ENCODE results near the gene INPP4B. TPM values are rescaled to one million over a fixed set of nuclear protein-coding genes. Genes with fewer than 3 reads are reported as not detected.

The INPP4B gene
- total and polyA plus RNA-seq, 7 donors, result 1.5 to 16.8 (median 9.5) TPM

DNA sequence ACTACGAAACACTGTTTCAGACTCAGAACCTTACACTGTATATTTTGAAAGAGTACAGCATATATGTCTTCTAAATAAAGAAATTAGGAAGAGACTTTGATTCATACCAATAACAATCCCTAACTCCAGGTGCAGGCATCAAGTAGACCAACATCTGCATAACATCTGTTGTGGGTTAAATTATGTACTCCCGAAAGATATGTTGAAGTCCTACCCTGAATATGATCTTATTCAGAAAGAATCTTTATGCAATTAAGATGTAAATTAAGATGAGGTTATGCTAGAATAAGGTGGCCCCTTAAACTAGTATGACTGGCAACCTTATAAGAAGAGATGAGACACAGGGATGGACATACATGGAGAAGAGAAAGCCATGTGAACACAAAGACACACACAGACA is 117.9 kb downstream of the INPP4B start:
- ATAC-seq (no peak), DNase-seq (no peak)
- WGBS, 3 donors, result 70 to 71% (median 70%) methylated on average over 2 of the region's 2 CpGs
- intact Hi-C loops (cut with DNase I), result no loop called here
- H3K4me3 ChIP-seq, result no peak overlapping the region
- H3K4me1 ChIP-seq, result no peaks in the 10 kb centered on the region
- no peaks in the 10 kb centered on the region for H3K27me3 ChIP-seq (ENCODE audit: insufficient read depth in 3 of 3, low read length in 2 of 3)
- no peak for TF ChIP-seq CTCF (IDR thresholded peaks at IDR 0.05)
- no peak overlapping the region for H3K27ac ChIP-seq
- no peaks in the 10 kb centered on the region for H3K36me3 ChIP-seq (ENCODE audit: insufficient read depth in 1 of 2, low read depth in 1 of 2)
- H3K9me3 ChIP-seq, result no peaks in the 10 kb centered on the region

GRCh38 chr4:142727149-142727548 is 119.0 kb downstream of the INPP4B start:
- H3K4me1 ChIP-seq, result no peaks in the 10 kb centered on the region
- TF ChIP-seq CTCF (IDR thresholded peaks at IDR 0.05), result no peak
- intact Hi-C loops (cut with DNase I), result no loop called here
- ATAC-seq (no peak), DNase-seq (no peak)
- H3K36me3 ChIP-seq (ENCODE audit: insufficient read depth in 1 of 2, low read depth in 1 of 2), result no peaks in the 10 kb centered on the region
- no peaks in the 10 kb centered on the region for H3K27me3 ChIP-seq (ENCODE audit: insufficient read depth in 3 of 3, low read length in 2 of 3)
- no peak overlapping the region for H3K27ac ChIP-seq
- no peaks in the 10 kb centered on the region for H3K9me3 ChIP-seq
- no peak overlapping the region for H3K4me3 ChIP-seq
- WGBS, 3 donors, result 61 to 63% (median 61%) methylated on average over 3 of the region's 3 CpGs

GRCh38 chr4:142725886-142726285 is 120.2 kb downstream of the INPP4B start:
- no peaks in the 10 kb centered on the region for H3K36me3 ChIP-seq (ENCODE audit: insufficient read depth in 1 of 2, low read depth in 1 of 2)
- H3K4me3 ChIP-seq, result no peak overlapping the region
- no peak overlapping the region for H3K27ac ChIP-seq
- no peaks in the 10 kb centered on the region for H3K4me1 ChIP-seq
- 67 to 74% (median 72%) methylated on average over 2 of the region's 2 CpGs for WGBS, 3 donors
- no peaks in the 10 kb centered on the region for H3K27me3 ChIP-seq (ENCODE audit: insufficient read depth in 3 of 3, low read length in 2 of 3)
- ATAC-seq (no peak), DNase-seq (no peak)
- intact Hi-C loops (cut with DNase I), result no loop called here
- no peaks in the 10 kb centered on the region for H3K9me3 ChIP-seq
- TF ChIP-seq CTCF (IDR thresholded peaks at IDR 0.05), result no peak

DNA sequence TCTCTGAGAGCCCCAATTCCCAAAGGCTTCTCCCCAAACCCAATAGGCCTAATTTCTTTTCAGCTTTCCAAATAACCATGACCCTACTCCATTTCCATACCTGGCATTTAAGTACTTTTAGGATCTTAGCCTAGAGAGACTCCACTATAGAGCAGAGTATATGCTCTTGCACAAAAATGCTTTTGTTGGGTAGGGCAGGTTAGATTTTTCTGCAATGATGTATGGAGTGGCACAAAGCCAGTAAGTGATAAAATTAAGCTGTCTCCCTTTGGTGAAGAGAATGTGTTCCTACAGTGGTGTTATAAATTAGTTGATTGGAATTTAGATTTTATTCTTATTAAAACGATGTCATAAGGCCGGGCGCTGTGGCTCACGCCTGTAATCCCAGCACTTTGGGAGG is 124.9 kb downstream of the INPP4B start:
- no peak for DNase-seq
- H3K9me3 ChIP-seq, result no peaks in the 10 kb centered on the region
- TF ChIP-seq CTCF (IDR thresholded peaks at IDR 0.05), result no peak
- no peaks in the 10 kb centered on the region for H3K27me3 ChIP-seq (ENCODE audit: insufficient read depth in 3 of 3, low read length in 2 of 3)
- no peaks in the 10 kb centered on the region for H3K4me1 ChIP-seq
- WGBS, 3 donors, result 90 to 92% (median 90%) methylated on average over 4 of the region's 4 CpGs
- H3K36me3 ChIP-seq (ENCODE audit: insufficient read depth in 1 of 2, low read depth in 1 of 2), result no peaks in the 10 kb centered on the region
- H3K27ac ChIP-seq, result no peak overlapping the region
- no peak overlapping the region for H3K4me3 ChIP-seq
- no peak for ATAC-seq
- intact Hi-C loops (cut with DNase I), result loop anchor here in 1 of 2 donors (5.0 kb wide), 1 partner anchor 594 kb away; no protein-coding TSS in a partner anchor

GRCh38 chr4:142719854-142720541 is 126.1 kb downstream of the INPP4B start:
- Histone ChIP-seq H3K4me3 (no peak overlapping the region), H3K27me3 (ENCODE audit: insufficient read depth in 3 of 3, low read length in 2 of 3) (no peaks in the 10 kb centered on the region), H3K4me1 (no peaks in the 10 kb centered on the region), H3K36me3 (ENCODE audit: insufficient read depth in 1 of 2, low read depth in 1 of 2) (no peaks in the 10 kb centered on the region), H3K9me3 (no peaks in the 10 kb centered on the region), H3K27ac (no peak overlapping the region)
- ATAC-seq (no peak), DNase-seq (no peak)
- intact Hi-C loops (cut with DNase I), result loop anchor here in 1 of 2 donors (5.0 to 10.0 kb wide), 2 partner anchors 365 to 593 kb away; no protein-coding TSS in a partner anchor
- peak; percentile 42 for TF ChIP-seq CTCF (IDR thresholded peaks at IDR 0.05)
- 67 to 71% (median 68%) methylated on average over 5 of the region's 5 CpGs for WGBS, 3 donors

All from psoas muscle (tissue), 8 donors.